Amniotic stem cell (primary cell): ENCODE measurements around the gene VPS13D.

Experiments used
- DNase-seq: peaks from one replicate; lab custom pipeline; 2025; lab: John Stamatoyannopoulos, UW

VPS13D gene

DNA sequence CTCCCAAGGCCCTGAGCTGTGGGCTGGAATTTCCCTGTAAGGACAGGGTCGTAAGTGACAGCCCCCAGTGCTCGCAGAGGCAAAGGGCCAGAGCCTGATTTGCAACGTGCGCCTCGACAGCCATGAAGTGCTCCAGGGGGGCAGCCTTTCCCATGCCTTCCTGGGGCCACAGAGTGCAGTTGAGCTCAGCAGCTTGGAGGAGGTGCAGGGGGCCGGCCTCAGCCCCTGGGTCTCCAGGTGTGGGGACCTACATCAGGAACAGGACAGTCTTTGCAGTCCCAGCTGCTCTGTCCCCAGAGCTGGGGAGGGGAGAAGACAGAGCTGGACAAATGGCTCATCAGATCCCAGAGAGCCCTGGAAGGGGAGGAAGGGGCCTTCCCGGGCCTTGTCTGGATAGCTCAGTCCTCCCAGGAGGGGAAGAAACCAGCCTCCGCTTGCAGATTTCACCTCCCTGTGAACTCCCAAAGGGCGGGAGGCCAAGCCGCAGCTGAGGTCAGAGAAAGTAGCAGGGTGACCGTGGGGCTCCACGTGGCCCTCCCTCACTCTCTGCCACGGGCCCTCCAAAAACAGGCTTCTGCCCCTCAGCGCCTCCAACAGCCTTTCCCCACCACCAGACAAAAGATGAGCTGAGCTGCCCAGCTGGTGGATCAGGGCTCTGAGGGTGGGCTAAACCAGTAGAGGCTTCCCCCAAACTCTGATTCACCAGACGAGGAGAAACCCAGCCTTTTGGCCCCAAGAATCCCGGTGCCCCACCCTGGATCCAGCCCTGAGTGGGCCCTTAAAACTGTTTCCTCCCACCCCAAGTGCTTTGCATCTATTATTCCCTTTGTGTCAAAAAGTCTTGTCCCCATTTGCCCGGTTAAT is 311.7 kb downstream of the VPS13D start:
- DNase-seq, result no peak

DNA sequence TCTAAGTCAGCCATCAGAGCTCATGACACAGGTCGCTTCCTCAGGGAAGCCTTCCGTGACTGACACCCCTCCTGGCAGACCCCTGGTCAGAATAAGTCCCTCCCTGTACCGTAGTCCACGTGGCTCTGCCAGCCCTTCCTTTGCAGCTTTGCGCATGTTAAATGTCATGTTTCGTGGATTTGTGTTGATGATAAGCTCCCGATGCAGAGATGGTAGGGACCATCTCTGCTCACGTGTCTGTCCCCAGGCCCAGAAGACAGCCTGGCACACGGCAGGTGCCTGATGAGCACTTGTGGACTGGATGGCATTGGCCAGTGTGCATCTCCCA is 312.3 kb downstream of the VPS13D start:
- no peak for DNase-seq

DNA sequence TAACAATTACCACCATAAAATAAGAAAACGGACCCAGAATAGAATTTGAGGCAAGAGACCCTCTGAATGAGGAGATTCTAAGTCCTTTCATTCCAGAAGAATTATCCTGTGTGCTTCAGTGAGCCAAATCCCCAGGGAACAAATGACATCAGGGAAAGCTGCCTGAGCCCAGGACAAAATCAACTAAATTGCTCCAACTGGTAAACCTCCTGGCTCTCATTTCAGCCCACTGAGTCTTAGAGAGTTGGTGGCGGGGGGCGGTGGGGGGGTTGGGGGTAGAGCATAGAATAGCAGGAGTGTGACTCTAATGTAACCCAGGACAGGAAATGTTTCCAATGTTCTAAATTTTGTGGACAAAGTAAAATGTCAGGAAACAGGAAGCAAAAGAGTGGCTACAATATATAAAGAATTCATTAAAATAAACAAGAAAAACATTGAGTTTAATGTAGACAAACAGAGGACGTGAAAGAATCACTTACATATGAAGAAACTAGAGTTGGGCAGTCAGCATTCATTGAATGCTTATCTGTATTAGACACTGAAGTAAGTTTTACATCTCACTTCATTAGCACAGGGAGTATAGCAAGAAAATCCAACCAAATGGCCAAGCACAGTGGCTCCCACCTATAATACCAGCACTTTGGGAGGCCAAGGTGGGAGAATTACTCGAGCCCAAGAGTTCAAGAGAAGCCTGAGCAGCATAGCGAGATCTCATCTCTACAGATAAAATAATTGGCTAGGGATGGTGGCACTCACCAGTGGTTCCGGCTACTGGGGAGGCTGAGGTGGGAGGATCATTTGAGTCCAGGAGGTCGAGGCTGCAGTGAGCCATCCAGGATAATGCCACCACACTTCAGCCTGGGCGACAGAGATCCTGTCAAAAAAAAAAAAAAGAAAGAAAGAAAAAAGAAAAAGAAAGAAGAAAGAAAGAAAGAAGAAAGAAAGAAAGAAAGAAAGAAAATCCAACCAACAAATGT is 313.1 kb downstream of the VPS13D start:
- DNase-seq, result no peak

GRCh38 chr1:12543740-12544154 is 313.9 kb downstream of the VPS13D start:
- DNase-seq, result no peak

GRCh38 chr1:12544357-12544756 is 314.5 kb downstream of the VPS13D start:
- no peak for DNase-seq

DNA sequence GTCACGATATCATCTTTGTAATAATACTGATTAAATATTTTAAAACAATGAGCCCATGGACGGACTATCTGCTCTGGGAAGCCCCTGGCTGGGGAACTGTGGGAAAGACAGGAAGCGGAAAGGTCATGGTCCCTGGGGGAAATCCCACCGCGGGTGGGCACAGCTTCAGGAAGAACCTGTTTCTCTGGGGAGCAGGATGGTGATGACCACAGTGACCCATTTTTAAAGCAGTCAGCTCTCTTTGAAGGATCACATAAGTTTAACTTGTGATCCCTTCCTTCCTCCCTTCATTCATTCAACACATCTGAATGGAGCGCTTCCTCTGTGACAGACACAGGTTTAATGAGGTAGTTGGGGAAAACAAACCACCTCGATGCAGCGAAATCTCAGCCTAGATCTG is 315.2 kb downstream of the VPS13D start:
- DNase-seq, result no peak

GRCh38 chr1:12546771-12547585 is 317.1 kb downstream of the VPS13D start:
- DNase-seq, result no peak

- DNase-seq, result no peak
Observed at GRCh38 chr1:12547586-12548225, 317.9 kb downstream of the VPS13D start.

DNA sequence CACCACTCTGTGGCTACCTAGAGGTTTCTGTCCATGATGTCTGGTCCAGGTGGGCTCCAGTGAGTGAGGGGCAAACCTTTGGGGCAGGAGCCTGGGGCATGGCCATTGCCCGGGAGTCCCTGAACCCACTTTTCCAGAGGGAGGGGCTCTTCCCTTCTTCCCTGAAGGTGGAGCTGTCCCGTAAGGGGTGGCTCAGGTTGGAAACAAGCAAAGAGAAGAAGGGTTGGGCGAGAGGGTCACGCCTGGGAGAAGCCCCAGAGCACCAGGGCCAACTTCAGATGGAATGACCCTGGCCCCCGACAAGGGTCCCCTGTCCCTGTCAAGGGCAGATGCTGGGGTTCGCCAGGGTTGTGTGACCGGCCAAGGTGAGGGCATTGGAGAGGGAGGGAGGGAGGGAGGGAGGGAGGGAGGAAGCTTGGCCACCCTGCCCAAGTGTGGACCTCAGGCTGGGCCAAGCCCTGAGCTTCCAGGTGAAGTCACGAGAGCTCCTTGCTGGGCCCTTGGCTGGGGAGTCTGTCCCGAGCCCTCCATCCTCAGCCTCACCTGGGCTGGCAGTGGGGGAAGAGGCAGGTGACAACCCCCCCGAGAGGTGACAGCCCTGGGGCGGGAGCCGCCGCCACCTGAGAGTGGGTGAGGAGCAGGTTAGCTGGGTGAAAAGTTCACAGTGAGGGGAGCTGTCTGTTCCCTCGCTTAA is 318.6 kb downstream of the VPS13D start:
- no peak for DNase-seq

- no peak for DNase-seq
Observed at GRCh38 chr1:12548973-12549459, 319.2 kb downstream of the VPS13D start.

- peak; percentile 60 for DNase-seq
Observed at GRCh38 chr1:12549460-12550349, 319.9 kb downstream of the VPS13D start.

DNA sequence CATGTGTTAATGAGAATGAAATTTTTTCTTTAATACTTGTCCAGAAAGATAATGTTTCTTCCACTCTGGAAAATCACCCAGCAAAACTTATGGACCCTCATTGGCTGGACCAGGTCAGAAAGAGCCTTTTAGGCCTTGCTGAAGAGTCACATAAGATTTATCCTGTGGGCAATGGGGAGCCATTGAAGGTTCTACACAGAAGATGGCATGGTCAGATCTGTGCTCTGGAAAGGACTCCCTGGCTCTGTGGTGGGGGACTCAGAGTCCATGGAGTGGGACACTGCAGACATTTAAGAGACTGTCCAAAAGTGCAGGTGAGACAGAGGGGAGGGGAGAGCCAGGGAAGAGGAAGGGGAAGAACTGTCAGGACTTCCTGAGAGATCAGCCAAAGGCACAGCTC is 321.8 kb downstream of the VPS13D start:
- DNase-seq, result no peak

- no peak for DNase-seq
Observed at GRCh38 chr1:12552111-12552888, 322.5 kb downstream of the VPS13D start.

- no peak for DNase-seq
Observed at GRCh38 chr1:12552951-12553921, 323.4 kb downstream of the VPS13D start.

- DNase-seq, result no peak
Observed at GRCh38 chr1:12553963-12554362, 324.1 kb downstream of the VPS13D start.

GRCh38 chr1:12554521-12555305 is 324.9 kb downstream of the VPS13D start:
- no peak for DNase-seq
